ENCODE data around the gene ASB15. TPM values are rescaled to one million over a fixed set of nuclear protein-coding genes. Genes with fewer than 3 reads are reported as not detected.

ASB15 gene
- total and polyA plus RNA-seq, 2 donors from 2014 or later = 1.8 TPM; not detected in 1

- H3K36me3 ChIP-seq (ENCODE audit: control insufficient read depth in 2 of 3, insufficient read depth in 3 of 3, low read length in 3 of 3) = no peaks in the 10 kb centered on the region
- DNase-seq (peak in 1 of 5 donors; percentile 41), FAIRE-seq (no peak)
- H3K9me3 ChIP-seq (ENCODE audit: control insufficient read depth in 2 of 3, insufficient read depth in 1 of 3, low read length in 3 of 3) = no peaks in the 10 kb centered on the region
- no peak for TF ChIP-seq CTCF (IDR thresholded peaks at IDR 0.05; ENCODE audit: borderline replicate concordance, extremely low read depth, insufficient read depth)
- H3K9ac ChIP-seq (ENCODE audit: low read length in 3 of 3) = no peak overlapping the region
- intact Hi-C loops (cut with DNase I) = no loop called here
- no peaks in the 10 kb centered on the region for H3K4me1 ChIP-seq (ENCODE audit: control insufficient read depth in 2 of 3, insufficient read depth in 2 of 3, low read depth in 1 of 3, low read length in 3 of 3)
- H3K27ac ChIP-seq (ENCODE audit: low read depth in 2 of 2, low read length in 2 of 2) = no peak overlapping the region
- H3K27me3 ChIP-seq (ENCODE audit: control insufficient read depth, insufficient read depth, low read length) = no peaks in the 10 kb centered on the region
- H3K4me3 ChIP-seq (ENCODE audit: low read length in 3 of 3) = no peak overlapping the region
Measured at GRCh38 chr7:123627851-123628250, 26.2 kb downstream of the ASB15 start.

GRCh38 chr7:123628829-123629228 is 27.2 kb downstream of the ASB15 start:
- FAIRE-seq = no peak
- H3K36me3 ChIP-seq (ENCODE audit: control insufficient read depth in 2 of 3, insufficient read depth in 3 of 3, low read length in 3 of 3) = no peaks in the 10 kb centered on the region
- no peak for TF ChIP-seq CTCF (IDR thresholded peaks at IDR 0.05; ENCODE audit: borderline replicate concordance, extremely low read depth, insufficient read depth)
- no peak overlapping the region for H3K9ac ChIP-seq (ENCODE audit: low read length in 3 of 3)
- no peak overlapping the region for H3K4me3 ChIP-seq (ENCODE audit: low read length in 3 of 3)
- no peaks in the 10 kb centered on the region for H3K4me1 ChIP-seq (ENCODE audit: control insufficient read depth in 2 of 3, insufficient read depth in 2 of 3, low read depth in 1 of 3, low read length in 3 of 3)
- intact Hi-C loops (cut with DNase I) = no loop called here
- no peak for DNase-seq
- no peaks in the 10 kb centered on the region for H3K9me3 ChIP-seq (ENCODE audit: control insufficient read depth in 2 of 3, insufficient read depth in 1 of 3, low read length in 3 of 3)
- no peak overlapping the region for H3K27ac ChIP-seq (ENCODE audit: low read depth in 2 of 2, low read length in 2 of 2)
- H3K27me3 ChIP-seq (ENCODE audit: control insufficient read depth, insufficient read depth, low read length) = no peaks in the 10 kb centered on the region

- DNase-seq = no peak
- FAIRE-seq = no peak
- Histone ChIP-seq H3K4me1 (ENCODE audit: control insufficient read depth in 2 of 3, insufficient read depth in 2 of 3, low read depth in 1 of 3, low read length in 3 of 3) (no peaks in the 10 kb centered on the region), H3K4me3 (ENCODE audit: low read length in 3 of 3) (no peak overlapping the region), H3K36me3 (ENCODE audit: control insufficient read depth in 2 of 3, insufficient read depth in 3 of 3, low read length in 3 of 3) (no peaks in the 10 kb centered on the region), H3K9me3 (ENCODE audit: control insufficient read depth in 2 of 3, insufficient read depth in 1 of 3, low read length in 3 of 3) (no peaks in the 10 kb centered on the region), H3K9ac (ENCODE audit: low read length in 3 of 3) (no peak overlapping the region), H3K27me3 (ENCODE audit: control insufficient read depth, insufficient read depth, low read length) (no peaks in the 10 kb centered on the region), H3K27ac (ENCODE audit: low read depth in 2 of 2, low read length in 2 of 2) (no peak overlapping the region)
- no peak for TF ChIP-seq CTCF (IDR thresholded peaks at IDR 0.05; ENCODE audit: borderline replicate concordance, extremely low read depth, insufficient read depth)
- intact Hi-C loops (cut with DNase I) = no loop called here
Measured at GRCh38 chr7:123629281-123629680, 27.7 kb downstream of the ASB15 start.

- no peak overlapping the region for H3K4me3 ChIP-seq (ENCODE audit: low read length in 3 of 3)
- H3K9me3 ChIP-seq (ENCODE audit: control insufficient read depth in 2 of 3, insufficient read depth in 1 of 3, low read length in 3 of 3) = no peaks in the 10 kb centered on the region
- no peak overlapping the region for H3K27ac ChIP-seq (ENCODE audit: low read depth in 2 of 2, low read length in 2 of 2)
- TF ChIP-seq CTCF (IDR thresholded peaks at IDR 0.05; ENCODE audit: borderline replicate concordance, extremely low read depth, insufficient read depth) = no peak
- DNase-seq = no peak
- intact Hi-C loops (cut with DNase I) = no loop called here
- H3K36me3 ChIP-seq (ENCODE audit: control insufficient read depth in 2 of 3, insufficient read depth in 3 of 3, low read length in 3 of 3) = no peaks in the 10 kb centered on the region
- H3K9ac ChIP-seq (ENCODE audit: low read length in 3 of 3) = no peak overlapping the region
- H3K4me1 ChIP-seq (ENCODE audit: control insufficient read depth in 2 of 3, insufficient read depth in 2 of 3, low read depth in 1 of 3, low read length in 3 of 3) = no peaks in the 10 kb centered on the region
- H3K27me3 ChIP-seq (ENCODE audit: control insufficient read depth, insufficient read depth, low read length) = no peaks in the 10 kb centered on the region
- no peak for FAIRE-seq
Measured at GRCh38 chr7:123632808-123633207, 31.2 kb downstream of the ASB15 start.

Data from kidney (tissue), 14 donors.